Liver (tissue), 3 donors: ENCODE measurements around the gene CLCN7.

ENCODE experiments used
- ATF3 ChIP-seq: IDR thresholded peaks from 2 replicates; pipeline ENCODE4 v1.6.1; 2016; ENCODE audit warnings: antibody characterized with exemption
- CTCF ChIP-seq: fragments of 150-350 bp; IDR thresholded peaks from 2 replicates; pipeline ENCODE4 v1.5.1; 2017; ENCODE audit warnings: improper control_type of control experiment, low read depth, low read length; ENCODE audit not compliant: missing input control
- EGR1 ChIP-seq, 2 donors: IDR thresholded peaks; 2 replicates each; pipeline ENCODE4 v1.6.1; 2016 to 2018; ENCODE audit warnings: antibody characterized with exemption in 2 of 2, low read depth in 2 of 2
- GABPA ChIP-seq, 2 donors: IDR thresholded peaks in 1 of 2; conservative IDR thresholded peaks in 1 of 2; 2 replicates each; pipeline ENCODE4 v1.6.1; 2016; ENCODE audit warnings: antibody characterized with exemption in 2 of 2, mild to moderate bottlenecking in 1 of 2, moderate library complexity in 1 of 2
- HNF4G ChIP-seq: IDR thresholded peaks from 2 replicates; pipeline ENCODE4 v1.6.1; 2016; ENCODE audit warnings: antibody characterized with exemption
- JUND ChIP-seq, 2 donors: IDR thresholded peaks; 2 replicates each; pipeline ENCODE4 v1.6.1; 2016; ENCODE audit warnings: antibody characterized with exemption in 2 of 2
- MAX ChIP-seq: IDR thresholded peaks from 2 replicates; pipeline ENCODE4 v1.6.1; 2016; ENCODE audit warnings: antibody characterized with exemption
- RAD21 ChIP-seq, 2 donors: IDR thresholded peaks; 2 replicates each; pipeline ENCODE4 v1.6.1; 2016; ENCODE audit warnings: antibody characterized with exemption in 2 of 2, mild to moderate bottlenecking in 2 of 2
- REST ChIP-seq: IDR thresholded peaks from 2 replicates; pipeline ENCODE4 v1.6.1; 2016; ENCODE audit warnings: antibody characterized with exemption, mild to moderate bottlenecking
- RXRA ChIP-seq, 2 donors: IDR thresholded peaks; 2 replicates each; pipeline ENCODE4 v1.6.1; 2017 to 2018; ENCODE audit warnings: antibody characterized with exemption in 2 of 2, mild to moderate bottlenecking in 1 of 2
- SP1 ChIP-seq: IDR thresholded peaks from 2 replicates; pipeline ENCODE4 v1.6.1; 2018; ENCODE audit warnings: antibody characterized with exemption, mild to moderate bottlenecking
- TAF1 ChIP-seq: conservative IDR thresholded peaks from 2 replicates; pipeline ENCODE4 v1.6.1; 2016; ENCODE audit warnings: antibody characterized with exemption, mild to moderate bottlenecking
- YY1 ChIP-seq: IDR thresholded peaks from 2 replicates; pipeline ENCODE4 v1.6.1; 2016; ENCODE audit warnings: antibody characterized with exemption, mild to moderate bottlenecking
- TF ChIP-seq, protein P1 (sequence below): IDR thresholded peaks from 2 replicates; pipeline ENCODE4 v1.6.1; 2016; ENCODE audit warnings: antibody characterized with exemption
- donor health status: healthy.
- donor health status: healthy.

- no peak for TF ChIP-seq CTCF
- TF ChIP-seq, protein P1, sequence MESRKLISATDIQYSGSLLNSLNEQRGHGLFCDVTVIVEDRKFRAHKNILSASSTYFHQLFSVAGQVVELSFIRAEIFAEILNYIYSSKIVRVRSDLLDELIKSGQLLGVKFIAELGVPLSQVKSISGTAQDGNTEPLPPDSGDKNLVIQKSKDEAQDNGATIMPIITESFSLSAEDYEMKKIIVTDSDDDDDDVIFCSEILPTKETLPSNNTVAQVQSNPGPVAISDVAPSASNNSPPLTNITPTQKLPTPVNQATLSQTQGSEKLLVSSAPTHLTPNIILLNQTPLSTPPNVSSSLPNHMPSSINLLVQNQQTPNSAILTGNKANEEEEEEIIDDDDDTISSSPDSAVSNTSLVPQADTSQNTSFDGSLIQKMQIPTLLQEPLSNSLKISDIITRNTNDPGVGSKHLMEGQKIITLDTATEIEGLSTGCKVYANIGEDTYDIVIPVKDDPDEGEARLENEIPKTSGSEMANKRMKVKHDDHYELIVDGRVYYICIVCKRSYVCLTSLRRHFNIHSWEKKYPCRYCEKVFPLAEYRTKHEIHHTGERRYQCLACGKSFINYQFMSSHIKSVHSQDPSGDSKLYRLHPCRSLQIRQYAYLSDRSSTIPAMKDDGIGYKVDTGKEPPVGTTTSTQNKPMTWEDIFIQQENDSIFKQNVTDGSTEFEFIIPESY = no peak
- TF ChIP-seq MAX = no peak
- no peak for TF ChIP-seq RXRA (IDR thresholded peaks at IDR 0.05)
- no peak for TF ChIP-seq ATF3
- TF ChIP-seq GABPA (IDR thresholded peaks at IDR 0.05 in 1 of 2, conservative IDR thresholded peaks at IDR 0.05 in 1 of 2) = no peak
- no peak for TF ChIP-seq RAD21 (IDR thresholded peaks at IDR 0.05)
- no peak for TF ChIP-seq JUND (IDR thresholded peaks at IDR 0.05)
- TF ChIP-seq EGR1 (IDR thresholded peaks at IDR 0.05; ENCODE audit: low read depth in 2 of 2) = no peak
- no peak for TF ChIP-seq YY1
- TF ChIP-seq TAF1 = no peak
- no peak for TF ChIP-seq HNF4G
- TF ChIP-seq REST = no peak
- no peak for TF ChIP-seq SP1
Observed at GRCh38 chr16:1401061-1401757, 73.6 kb downstream of the CLCN7 start.
